ENCODE data around the gene NKX2-8. TPM values are rescaled to one million over a fixed set of nuclear protein-coding genes. Genes with fewer than 3 reads are reported as not detected.

NKX2-8 gene
- total RNA-seq, 1 experiment from 2014 or later = not detected

GRCh38 chr14:36579001-36579555, 3.3 kb downstream of the NKX2-8 start:
- Mint-ChIP-seq H3K27me3 (ENCODE audit: low read depth) (no peaks in the 10 kb centered on the region; the same call in 1 of the 2 replicates), H3K36me3 (no peaks in the 10 kb centered on the region), H3K4me3 (no peak overlapping the region), H3K9me3 (no peaks in the 10 kb centered on the region), H3K27ac (no peak overlapping the region), H3K4me1 (peaks cover 21% of the 10 kb centered on the region)
- ATAC-seq (no peak), DNase-seq (ENCODE audit: low spot score) (no peak)
- TF ChIP-seq MLX (CRISPR knock-in tag; IDR thresholded peaks at IDR 0.05) = no peak
- POLR2A ChIA-PET = no interaction called here
- CTCF ChIA-PET = interaction anchor here (1.0 to 8.2 kb wide), 6 partner anchors 23 to 625 kb away, joined by 3 to 145 read pairs (median 6); partner anchors contain the start of gene NKX2-1

- TF ChIP-seq CTCF (IDR thresholded peaks at IDR 0.05) = no peak
- no peak for TF ChIP-seq ZBTB43 (CRISPR knock-in tag; IDR thresholded peaks at IDR 0.05)
- TF ChIP-seq ZNF423 (CRISPR knock-in tag; IDR thresholded peaks at IDR 0.05) = no peak
- TF ChIP-seq AR (CRISPR knock-in tag; IDR thresholded peaks at IDR 0.05) = no peak
- TF ChIP-seq HMGA2 (CRISPR knock-in tag; IDR thresholded peaks at IDR 0.05) = no peak
- TF ChIP-seq FOXP1 (CRISPR knock-in tag; IDR thresholded peaks at IDR 0.05; ENCODE audit: borderline replicate concordance) = no peak
- TF ChIP-seq ZNF317 (CRISPR knock-in tag; IDR thresholded peaks at IDR 0.05; ENCODE audit: borderline replicate concordance, low read depth) = no peak
- TF ChIP-seq CREB1 (CRISPR knock-in tag; IDR thresholded peaks at IDR 0.05) = no peak
- no peak for TF ChIP-seq PRRX2 (CRISPR knock-in tag; IDR thresholded peaks at IDR 0.05)
- TF ChIP-seq OVOL2 (CRISPR knock-in tag; IDR thresholded peaks at IDR 0.05; ENCODE audit: borderline replicate concordance) = no peak
- no peak for TF ChIP-seq NR1H2 (CRISPR knock-in tag; IDR thresholded peaks at IDR 0.05)
- no peak for TF ChIP-seq PRDM15 (CRISPR knock-in tag; IDR thresholded peaks at IDR 0.05)
- TF ChIP-seq ATF6 (CRISPR knock-in tag; IDR thresholded peaks at IDR 0.05) = no peak
- no peak for TF ChIP-seq MLX (CRISPR knock-in tag; IDR thresholded peaks at IDR 0.05)
- Mint-ChIP-seq H3K4me1 (no peaks in the 10 kb centered on the region), H3K4me3 (no peak overlapping the region), H3K9me3 (no peaks in the 10 kb centered on the region), H3K27me3 (ENCODE audit: low read depth) (peaks cover 3% of the 10 kb centered on the region), H3K27ac (no peak overlapping the region), H3K36me3 (no peaks in the 10 kb centered on the region)
- ChIA-PET CTCF (interaction anchor here (0.7 kb wide), 1 partner anchor 24 kb away, joined by 3 read pairs; no protein-coding TSS in a partner anchor), POLR2A (no interaction called here)
- ATAC-seq (no peak), DNase-seq (ENCODE audit: low spot score) (no peak)
Measured at GRCh38 chr14:36570065-36570464, 12.3 kb downstream of the NKX2-8 start.

All from WTC11 (cell line).